OCI-LY7 (cell line): ENCODE measurements around the gene ARL13B.

Experiments used
- CTCF ChIP-seq: fragments of 200-600 bp; sonication (generic); conservative IDR thresholded peaks from 2 replicates; pipeline ENCODE4 v1.5.1; 2014; ENCODE audit warnings: mild to moderate bottlenecking, antibody characterized with exemption, low read length, moderate library complexity, mixed read lengths
- EZH2phosphoT487 ChIP-seq: fragments of 200-600 bp; sonication (generic); IDR thresholded peaks from 2 replicates; pipeline ENCODE4 v1.6.1; 2018; ENCODE audit warnings: low read depth, borderline replicate concordance, mild to moderate bottlenecking, mixed run types, antibody characterized with exemption, low read length, moderate library complexity, mixed read lengths

GRCh38 chr3:94083261-94083660, 103.3 kb downstream of the ARL13B start:
- TF ChIP-seq CTCF (no peak), EZH2phosphoT487 (no peak)
